Esophagus (tissue), 2 donors: ENCODE measurements around the gene DUSP6. TPM values are rescaled to one million over a fixed set of nuclear protein-coding genes. Genes with fewer than 3 reads are reported as not detected.

Source experiments
- H3K27ac ChIP-seq, 2 donors: one replicate each; pipeline ENCODE4 v1.5.1; 2013; ENCODE audit warnings: low read depth in 2 of 2, mild to moderate bottlenecking in 2 of 2, inconsistent platforms in 1 of 2, low read length in 1 of 2, moderate library complexity in 1 of 2
- H3K27me3 ChIP-seq, 2 donors: one replicate each; pipeline ENCODE4 v1.6.1; 2013; ENCODE audit warnings: low read length in 2 of 2, control low read depth in 1 of 2, mild to moderate bottlenecking in 1 of 2; ENCODE audit not compliant: insufficient read depth in 2 of 2, control insufficient read depth in 1 of 2
- H3K36me3 ChIP-seq, 2 donors: one replicate each; pipeline ENCODE4 v1.6.1; 2013; ENCODE audit warnings: low read length in 1 of 2; ENCODE audit not compliant: control insufficient read depth in 2 of 2, insufficient read depth in 2 of 2
- H3K4me1 ChIP-seq, 2 donors: one replicate each; pipeline ENCODE4 v1.6.1; 2013; ENCODE audit warnings: low read length in 1 of 2; ENCODE audit not compliant: control insufficient read depth in 2 of 2, insufficient read depth in 2 of 2
- H3K4me3 ChIP-seq, 2 donors: one replicate each; pipeline ENCODE4 v1.5.1; 2013; ENCODE audit warnings: low read length in 2 of 2, mild to moderate bottlenecking in 2 of 2, low read depth in 1 of 2, moderate library complexity in 1 of 2
- H3K9me3 ChIP-seq, 2 donors: one replicate each; pipeline ENCODE4 v1.6.1; 2013; ENCODE audit warnings: mild to moderate bottlenecking in 2 of 2, low read depth in 1 of 2, low read length in 1 of 2, moderate library complexity in 1 of 2; ENCODE audit not compliant: control insufficient read depth in 2 of 2, insufficient read depth in 1 of 2
- WGBS, 2 donors: extraction: QIAGEN DNeasy Blood & Tissue Kit; methylation state at CpG; one replicate each; pipeline ENCODE4 v1.1.7; 2013; 5-methylcytosine and 5-hydroxymethylcytosine counted together
- polyA plus RNA-seq, 2 donors: library from polyadenylated mRNA; stranded (reverse); fragments of 200-250 nt; gene quantifications; one replicate each; pipeline ENCODE4 v1.2.3, GENCODE V29; 2013
- donor health status: healthy with polysubstance abuse.
- donor health status: Bipolar disorder and iron deficiency.

DUSP6 gene
- polyA plus RNA-seq = 1 to 10 TPM; 3.8 to 9.2 TPM

- Histone ChIP-seq H3K27ac (peak within 1 kb of the TSS; percentile 93 to 98), H3K36me3 (peaks cover 3 to 4% of the 10 kb centered on the region in 2 donors), H3K9me3 (no peaks in the 10 kb centered on the region), H3K27me3 (no peaks in the 10 kb centered on the region), H3K4me3 (peak within 1 kb of the TSS; percentile 84 to 89), H3K4me1 (peaks cover 4 to 11% of the 10 kb centered on the region in 2 donors)
- WGBS, 2 donors = 0% methylated on average over 34 of the region's 34 CpGs
These were observed at the start of gene DUSP6 for GRCh38 chr12:89352492-89353187. DUSP6 (minus strand) TSS chr12:89352501; CDS start chr12:89352039, 462 bp downstream.

- WGBS, 2 donors = 83 to 84% methylated on average over 3 of the region's 3 CpGs
- H3K9me3 ChIP-seq = peaks cover 0 to 3% of the 10 kb centered on the region in 2 donors
- H3K36me3 ChIP-seq = no peaks in the 10 kb centered on the region
- no peak overlapping the region for H3K27ac ChIP-seq
- H3K4me3 ChIP-seq = no peak overlapping the region
- no peaks in the 10 kb centered on the region for H3K27me3 ChIP-seq
- H3K4me1 ChIP-seq = no peaks in the 10 kb centered on the region
These were observed 49.2 kb upstream of the DUSP6 start for GRCh38 chr12:89401433-89402058.

GRCh38 chr12:89400415-89400814 lies 48.1 kb upstream of the DUSP6 start:
- Histone ChIP-seq H3K4me1 (no peaks in the 10 kb centered on the region), H3K9me3 (peaks cover 0 to 3% of the 10 kb centered on the region in 2 donors), H3K27ac (no peak overlapping the region), H3K4me3 (no peak overlapping the region), H3K36me3 (no peaks in the 10 kb centered on the region), H3K27me3 (no peaks in the 10 kb centered on the region)
- 82 to 90% methylated on average over 6 of the region's 6 CpGs for WGBS, 2 donors

GRCh38 chr12:89395712-89396111 lies 43.4 kb upstream of the DUSP6 start:
- H3K4me3 ChIP-seq = no peak overlapping the region
- no peaks in the 10 kb centered on the region for H3K36me3 ChIP-seq
- WGBS, 2 donors = 81 to 83% methylated on average over 4 of the region's 4 CpGs
- no peaks in the 10 kb centered on the region for H3K27me3 ChIP-seq
- H3K27ac ChIP-seq = no peak overlapping the region
- H3K4me1 ChIP-seq = no peaks in the 10 kb centered on the region
- H3K9me3 ChIP-seq = peaks cover 0 to 2% of the 10 kb centered on the region in 2 donors

- Histone ChIP-seq H3K27me3 (no peaks in the 10 kb centered on the region), H3K4me3 (no peak overlapping the region), H3K9me3 (no peaks in the 10 kb centered on the region), H3K27ac (no peak overlapping the region), H3K4me1 (no peaks in the 10 kb centered on the region), H3K36me3 (no peaks in the 10 kb centered on the region)
- WGBS, 2 donors = 70 to 71% methylated on average over 3 of the region's 3 CpGs
These were observed 41.3 kb upstream of the DUSP6 start for GRCh38 chr12:89393551-89394121.

GRCh38 chr12:89392391-89392790 lies 40.1 kb upstream of the DUSP6 start:
- Histone ChIP-seq H3K9me3 (no peaks in the 10 kb centered on the region), H3K4me1 (no peaks in the 10 kb centered on the region), H3K36me3 (no peaks in the 10 kb centered on the region), H3K4me3 (no peak overlapping the region), H3K27ac (no peak overlapping the region), H3K27me3 (no peaks in the 10 kb centered on the region)
- 94 to 95% methylated on average over 3 of the region's 3 CpGs for WGBS, 2 donors

- Histone ChIP-seq H3K36me3 (no peaks in the 10 kb centered on the region), H3K27ac (no peak overlapping the region), H3K27me3 (no peaks in the 10 kb centered on the region), H3K4me3 (no peak overlapping the region), H3K4me1 (no peaks in the 10 kb centered on the region), H3K9me3 (no peaks in the 10 kb centered on the region)
- 87 to 90% methylated on average over 6 of the region's 6 CpGs for WGBS, 2 donors
These were observed 39.5 kb upstream of the DUSP6 start for GRCh38 chr12:89391726-89392336.

GRCh38 chr12:89390802-89391673 lies 38.7 kb upstream of the DUSP6 start:
- Histone ChIP-seq H3K27ac (no peak overlapping the region), H3K4me3 (no peak overlapping the region), H3K27me3 (no peaks in the 10 kb centered on the region), H3K9me3 (no peaks in the 10 kb centered on the region), H3K4me1 (peaks cover 1 to 4% of the 10 kb centered on the region in 2 donors), H3K36me3 (no peaks in the 10 kb centered on the region)
- 76 to 81% methylated on average over 3 of the region's 3 CpGs for WGBS, 2 donors
